IPS DF 4.7 (cell line): ENCODE results near the gene LIN7B.

Source experiments
- DNase-seq: peaks from one replicate; pipeline ENCODE4 v3.0.0-alpha.2; 2013; ENCODE audit warnings: low spot score; ENCODE audit errors: extremely low read depth

LIN7B gene

GRCh38 chr19:49165111-49165750 is 51.1 kb downstream of the LIN7B start:
- no peak for DNase-seq

GRCh38 chr19:49165865-49166301 is 51.7 kb downstream of the LIN7B start:
- DNase-seq = no peak

DNA sequence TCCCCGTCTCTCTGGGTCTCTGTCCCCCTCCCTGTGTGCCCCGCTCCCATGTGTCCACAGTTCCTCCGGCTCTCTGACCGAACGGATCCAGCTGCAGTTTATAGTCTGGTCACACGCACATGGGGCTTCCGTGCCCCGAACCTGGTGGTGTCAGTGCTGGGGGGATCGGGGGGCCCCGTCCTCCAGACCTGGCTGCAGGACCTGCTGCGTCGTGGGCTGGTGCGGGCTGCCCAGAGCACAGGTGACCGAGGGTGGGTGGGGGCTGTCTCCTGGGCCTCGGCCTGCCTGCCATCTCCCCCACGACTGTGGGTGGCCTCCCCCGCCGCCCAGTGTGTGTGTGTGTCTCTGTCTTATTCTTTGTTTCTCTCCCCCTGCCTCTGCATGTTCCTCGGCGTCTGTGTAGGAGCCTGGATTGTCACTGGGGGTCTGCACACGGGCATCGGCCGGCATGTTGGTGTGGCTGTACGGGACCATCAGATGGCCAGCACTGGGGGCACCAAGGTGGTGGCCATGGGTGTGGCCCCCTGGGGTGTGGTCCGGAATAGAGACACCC is 53.8 kb downstream of the LIN7B start:
- DNase-seq = no peak
